GM11168 (cell line): ENCODE measurements around the gene RUNX3.
"Not testable (repeated sequence)": the region's sequence is repeated elsewhere in the genome, so short reads cannot be mapped to it uniquely, and the experiment has no call there.

ENCODE experiments used
- in situ Hi-C: fragments of 300-500 bp; cut with MboI; formaldehyde crosslinking; loops from one replicate; pipeline ENCODE4 v1.12.0; 2022; ENCODE audit warnings: low sequenced_read_pairs; ENCODE audit not compliant: unreplicated experiment

The RUNX3 gene

DNA sequence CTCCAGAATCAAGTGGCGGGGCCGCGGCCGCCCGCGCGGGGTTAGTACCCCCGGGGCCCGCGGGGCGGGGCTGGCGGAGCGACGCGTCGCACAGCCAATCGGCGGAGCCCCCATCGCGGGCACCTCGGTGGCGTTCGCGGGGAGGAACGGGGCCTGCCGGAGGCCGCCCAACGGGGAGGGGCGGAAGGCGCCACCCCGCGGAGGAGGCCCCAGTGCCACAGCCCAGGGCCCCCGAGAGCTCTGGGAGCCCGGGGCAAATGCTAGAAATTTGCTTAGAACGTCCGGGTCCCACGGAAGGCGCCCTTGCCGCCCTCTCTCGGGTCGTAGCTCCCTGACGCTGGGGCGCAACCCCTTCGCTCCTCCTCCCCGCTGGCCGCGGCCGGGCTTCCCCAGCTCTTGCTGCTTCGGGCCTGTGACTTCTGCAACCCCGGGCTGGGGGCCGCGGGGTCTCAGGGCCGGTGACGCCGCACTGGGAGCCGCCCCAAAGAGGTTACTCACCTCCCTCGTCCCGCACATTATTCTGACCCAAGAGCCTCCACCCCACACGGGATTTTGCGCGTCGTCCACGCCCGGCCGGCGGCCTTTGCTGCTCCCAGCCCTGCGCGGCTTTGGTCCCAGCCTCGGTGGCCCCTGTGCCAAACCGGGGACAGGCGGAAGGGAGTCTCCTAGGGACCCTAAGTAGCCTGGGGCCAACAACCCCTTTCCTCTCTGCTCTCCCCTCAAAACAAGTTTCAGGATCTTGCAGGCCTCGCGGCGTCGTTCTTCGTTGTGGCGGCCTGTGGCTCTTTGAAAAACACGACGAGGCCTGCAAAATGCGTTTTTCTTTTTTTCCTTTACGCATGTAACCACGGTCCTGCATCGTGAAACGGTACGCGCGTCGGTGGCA is at the start of gene RUNX3:
TSS of gene RUNX3 (minus strand) at position 17 of the 886 bp plus-strand sequence. CDS start 408 bp downstream, outside the sequence.
- in situ Hi-C loops: no loop called here

DNA sequence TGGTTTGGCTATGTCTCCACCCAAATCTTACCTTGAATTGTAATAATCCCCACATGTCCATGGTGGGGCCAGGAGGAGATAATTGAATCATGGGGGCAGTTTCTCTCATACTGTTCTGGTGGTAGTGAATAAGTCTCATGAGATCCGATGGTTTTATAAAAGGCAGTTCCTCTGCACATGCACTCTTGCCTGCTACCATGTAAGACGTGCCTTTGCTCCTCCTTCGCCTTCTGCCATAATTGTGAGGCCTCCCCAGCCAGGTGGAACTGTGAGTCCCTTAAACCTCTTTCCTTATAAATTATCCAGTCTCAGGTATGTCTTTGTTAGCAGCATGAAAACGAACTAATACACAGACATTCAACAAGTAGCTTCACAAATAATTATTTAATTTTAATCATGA is 49.2 kb upstream of the RUNX3 start:
- in situ Hi-C loops: not testable (repeated sequence)

DNA sequence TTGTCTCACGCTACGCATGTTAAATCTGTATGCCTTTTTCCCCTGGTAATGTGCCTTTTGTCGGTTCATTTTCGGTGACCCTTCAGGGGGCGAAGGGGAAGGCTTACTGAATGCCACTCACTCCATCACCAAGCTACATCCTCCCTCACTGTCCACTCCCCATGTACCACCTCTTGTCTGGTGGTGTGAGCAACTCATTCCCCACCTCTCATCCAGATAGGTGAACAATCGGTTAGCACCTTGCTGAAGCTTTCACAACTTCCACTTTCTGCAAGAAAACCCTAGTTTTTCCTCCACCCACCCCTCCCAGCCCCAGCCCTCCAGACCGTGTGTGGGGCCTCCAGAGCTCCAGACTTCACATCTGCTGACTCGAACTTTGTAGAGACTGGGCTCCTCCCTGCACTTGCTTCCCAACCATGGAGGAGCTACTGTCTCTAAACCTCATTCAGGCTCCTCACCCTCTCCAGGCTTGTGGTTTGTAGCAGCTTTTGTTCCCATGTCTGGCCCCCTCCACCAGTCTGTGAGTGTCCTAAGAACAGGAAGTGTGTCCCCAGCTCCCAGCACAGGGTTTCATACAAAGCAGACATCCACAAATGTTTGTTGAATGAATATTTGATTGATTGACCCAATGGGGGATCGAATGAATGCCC is 48.4 kb upstream of the RUNX3 start:
- in situ Hi-C loops: no loop called here

DNA sequence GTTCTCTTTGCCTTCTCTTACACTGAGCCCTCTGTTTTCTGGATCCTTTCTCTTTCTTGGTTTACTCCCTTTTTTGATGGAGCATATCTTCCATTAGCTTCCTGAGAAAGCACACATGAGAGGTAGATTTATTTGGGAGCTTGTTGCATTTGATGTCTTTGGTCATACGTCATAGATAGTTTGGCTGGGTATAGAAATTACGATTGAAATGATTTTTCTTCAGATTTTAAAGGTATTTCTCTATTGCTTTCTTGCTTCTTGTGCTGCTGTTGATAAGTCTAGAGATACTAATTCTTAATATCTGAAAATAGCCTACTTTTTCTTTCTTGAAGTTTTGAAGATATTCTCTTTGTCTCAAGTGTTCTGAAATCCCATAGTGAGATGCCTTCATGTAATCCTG is 45.3 kb upstream of the RUNX3 start:
- in situ Hi-C loops: no loop called here

DNA sequence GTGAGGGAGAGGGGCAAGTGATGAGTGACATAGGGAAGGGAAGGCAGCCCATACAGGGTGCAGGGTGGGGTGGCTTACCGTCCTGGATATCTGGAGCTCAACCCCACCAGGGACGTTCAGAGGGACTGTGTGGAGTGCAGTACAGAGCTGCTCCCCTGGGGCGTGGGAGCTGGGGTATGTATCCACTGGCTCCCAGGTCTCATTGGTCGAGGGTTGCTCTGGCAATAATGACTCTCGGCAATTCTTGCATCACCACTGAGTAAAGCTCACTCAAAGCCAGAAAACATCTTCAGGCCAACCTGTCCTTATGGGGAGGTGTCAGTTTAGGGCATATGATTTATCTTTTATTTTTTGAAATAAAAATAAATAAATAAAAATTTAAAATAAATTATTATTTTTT is 43.2 kb upstream of the RUNX3 start:
- in situ Hi-C loops: no loop called here

DNA sequence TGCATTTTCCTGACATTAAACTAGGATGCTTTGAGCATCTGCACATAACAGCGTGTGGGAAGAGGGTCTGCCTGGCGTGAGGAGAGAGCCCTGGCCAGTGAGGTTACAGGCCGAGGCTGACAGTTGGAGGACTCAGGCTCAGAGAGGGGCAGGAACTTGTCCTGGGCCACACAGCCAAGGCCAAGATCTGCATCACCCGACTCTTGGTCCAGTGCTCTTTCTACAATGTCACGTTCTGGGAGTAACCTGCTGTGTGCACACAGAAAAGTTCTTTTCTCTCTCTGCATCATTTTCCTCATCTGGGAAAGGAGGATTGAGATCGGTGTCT is 42.8 kb upstream of the RUNX3 start:
- in situ Hi-C loops: no loop called here

DNA sequence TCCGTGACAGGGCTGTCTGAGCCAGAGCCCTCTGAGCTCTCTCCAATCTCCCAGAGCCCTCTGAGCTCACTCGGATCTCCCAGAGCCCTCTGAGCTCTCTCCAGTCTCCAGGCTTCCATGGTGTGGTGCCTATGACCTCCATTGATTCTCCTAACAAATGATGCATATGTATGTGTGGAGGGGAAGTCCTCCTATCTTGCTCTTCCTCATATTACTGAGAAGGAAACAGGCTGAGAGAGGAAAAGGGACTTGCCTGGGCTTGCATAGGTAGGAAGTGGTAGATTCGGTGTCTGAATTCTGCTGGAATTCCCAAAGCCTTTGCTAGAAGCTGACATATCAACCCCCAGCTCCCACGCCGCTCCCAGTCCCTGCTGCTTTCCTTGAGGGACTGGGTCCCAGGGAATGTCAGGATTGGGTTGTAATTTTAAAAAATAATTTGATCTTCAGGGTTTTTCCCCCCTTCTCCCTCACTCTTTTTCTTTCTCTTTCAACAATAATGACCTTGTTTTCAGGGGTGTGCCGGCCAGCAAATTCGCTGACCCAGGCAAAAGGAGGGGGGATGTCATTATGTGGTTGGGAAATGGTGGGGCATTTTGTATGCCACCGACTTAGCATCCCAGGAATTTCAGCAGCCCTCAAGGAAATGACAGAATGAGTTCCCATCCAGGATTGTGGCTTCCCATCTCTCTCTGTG is 42.3 kb upstream of the RUNX3 start:
- in situ Hi-C loops: no loop called here

DNA sequence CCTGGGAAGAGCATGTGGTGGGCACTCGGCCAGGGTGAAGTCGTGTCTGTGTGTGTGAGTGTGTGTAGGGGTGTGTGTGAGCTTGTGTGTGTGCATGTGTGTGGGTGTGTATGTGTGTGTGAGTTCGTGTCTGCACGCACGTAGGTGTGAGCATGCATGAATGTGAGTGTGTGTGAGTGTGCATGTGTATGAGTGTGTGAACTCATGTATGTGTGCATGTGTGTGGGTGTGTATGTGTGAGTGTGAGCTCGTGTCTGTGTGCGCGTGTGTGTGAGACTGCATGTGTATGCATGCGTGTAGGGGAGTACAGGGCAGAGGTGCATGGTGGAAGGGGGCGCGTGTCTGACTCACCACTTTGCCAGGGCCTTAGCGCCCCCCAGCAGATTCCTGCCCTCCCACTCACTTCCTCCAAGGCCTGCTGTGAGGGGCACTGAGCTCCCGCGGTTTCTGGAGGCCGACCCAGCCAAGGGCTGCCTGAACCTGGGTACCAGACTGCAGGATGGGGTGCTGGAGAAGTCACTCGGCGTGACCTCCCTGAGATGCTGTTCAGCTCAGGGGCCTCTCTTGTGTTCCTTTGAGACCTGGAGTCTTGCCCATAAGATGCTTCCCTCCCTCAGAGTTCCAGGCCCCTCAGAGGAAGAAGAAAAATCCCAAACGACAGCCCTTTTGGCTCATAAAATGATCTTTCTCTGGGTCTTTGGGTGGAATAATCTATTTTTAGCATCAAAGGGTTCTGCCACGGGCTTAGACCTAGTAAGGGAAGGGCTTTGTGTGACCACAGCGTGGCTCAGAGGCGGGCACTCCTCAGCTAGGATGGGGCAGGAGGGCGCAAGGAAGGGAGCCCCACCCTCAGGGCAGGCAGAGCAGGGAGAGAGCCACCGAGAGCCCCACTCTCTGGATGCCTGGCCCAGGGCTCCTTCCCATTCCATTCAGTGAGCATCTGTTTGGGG is 41.1 kb upstream of the RUNX3 start:
- in situ Hi-C loops: no loop called here

DNA sequence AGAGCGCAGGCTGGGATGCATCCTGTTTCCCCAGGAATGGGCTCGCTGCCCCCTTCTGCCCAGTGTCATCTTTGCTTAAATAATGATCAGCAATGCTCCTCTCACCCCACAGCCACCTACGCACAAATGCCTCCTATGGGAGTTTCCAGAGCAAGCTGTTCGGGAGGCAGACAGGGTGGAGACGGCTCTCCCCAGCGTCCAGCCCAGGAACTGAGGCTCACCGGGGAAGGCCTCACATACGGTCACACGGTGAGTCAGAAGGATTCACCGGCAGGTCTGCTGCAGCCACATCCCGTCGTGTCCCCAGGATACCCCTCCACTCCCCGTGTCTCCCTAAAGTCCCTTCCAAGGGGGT is 40.3 kb upstream of the RUNX3 start:
- in situ Hi-C loops: no loop called here

DNA sequence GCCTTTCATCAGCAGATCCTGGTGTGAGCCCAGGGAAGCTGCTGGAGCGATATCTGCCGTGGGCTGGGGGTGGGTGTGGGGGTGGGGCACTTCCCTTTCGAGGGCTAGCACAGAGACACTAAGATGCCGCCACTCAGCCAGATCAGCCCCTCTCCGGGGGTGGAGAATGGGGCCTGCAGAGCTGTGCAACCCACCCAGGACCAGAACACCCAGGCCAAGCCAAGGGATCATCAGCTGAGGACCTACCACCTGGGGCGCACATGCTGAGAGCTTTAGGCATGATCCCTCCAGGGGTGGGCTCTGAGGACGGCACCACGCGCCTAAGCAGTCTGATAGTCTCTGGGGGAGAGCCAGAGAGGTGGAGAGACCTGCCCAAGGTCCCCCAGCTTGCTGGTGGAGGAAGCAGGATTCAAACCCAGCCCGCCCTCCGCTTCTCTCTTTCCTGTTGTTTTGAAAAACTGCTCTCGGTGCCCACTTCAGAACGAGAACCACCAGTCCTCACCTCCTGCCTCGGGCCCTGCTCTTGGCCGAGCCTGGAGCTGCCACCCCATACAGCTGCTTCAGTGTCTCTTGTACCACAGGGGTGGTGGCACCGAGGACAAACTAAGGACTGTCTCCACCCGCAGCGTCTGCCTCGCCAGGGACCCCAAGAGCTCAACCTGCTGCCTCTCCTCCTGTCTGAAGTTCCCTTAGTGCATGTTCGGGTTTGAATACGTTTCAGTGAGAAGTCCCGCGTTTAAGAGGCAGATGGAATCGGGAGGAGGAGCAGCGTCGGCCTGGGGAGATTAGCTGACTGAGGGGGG is 39.7 kb upstream of the RUNX3 start:
- in situ Hi-C loops: no loop called here

DNA sequence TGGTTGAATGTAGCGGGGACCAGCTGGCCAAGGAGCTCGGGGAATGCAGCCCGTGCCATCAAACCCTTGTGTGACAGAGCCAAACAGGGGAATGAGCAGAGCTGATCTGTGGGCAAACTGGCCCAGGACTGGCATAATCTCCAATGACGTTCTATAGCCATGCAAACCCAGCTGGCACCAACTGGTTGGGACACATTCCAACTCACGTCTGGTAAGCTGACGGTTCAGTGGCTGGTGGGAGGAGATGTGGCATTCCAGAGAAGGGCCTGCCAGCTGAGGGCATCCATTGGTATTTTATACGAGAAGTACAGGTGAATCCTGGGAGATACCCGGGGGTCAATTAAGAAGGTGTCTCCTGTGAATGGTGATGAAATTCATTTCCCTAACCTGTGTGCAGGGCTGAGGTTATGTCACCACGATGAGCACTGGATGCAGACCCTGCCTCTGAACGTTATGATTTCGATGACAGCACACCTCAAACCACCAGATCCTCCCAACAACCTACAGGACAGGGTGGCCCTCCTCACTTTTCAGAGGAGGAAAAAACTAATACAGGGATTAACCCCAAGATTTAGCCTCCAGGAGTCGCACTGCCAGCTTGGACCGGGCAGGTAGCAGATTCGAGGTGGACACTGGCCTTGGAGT is 39.0 kb upstream of the RUNX3 start:
- in situ Hi-C loops: no loop called here

DNA sequence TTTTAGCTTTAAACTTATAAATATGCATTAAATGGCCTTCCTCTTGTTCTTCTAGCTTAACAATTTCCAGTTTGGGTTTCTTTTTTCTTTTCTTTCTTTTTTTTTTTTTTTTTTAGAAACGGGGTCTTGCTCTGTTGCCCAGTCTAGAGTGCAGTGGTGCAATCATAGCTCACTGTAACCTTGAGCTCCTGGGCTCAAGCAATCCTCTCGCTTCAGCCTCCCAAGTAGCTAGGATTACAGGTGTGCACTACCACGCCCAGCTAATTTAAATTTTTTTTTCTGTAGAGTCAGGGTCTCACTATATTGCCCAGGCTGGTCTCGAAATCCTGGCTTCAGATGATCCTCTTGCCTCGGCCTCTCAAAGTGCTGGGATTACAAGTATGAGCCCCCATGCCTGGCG is 37.9 kb upstream of the RUNX3 start:
- in situ Hi-C loops: no loop called here

DNA sequence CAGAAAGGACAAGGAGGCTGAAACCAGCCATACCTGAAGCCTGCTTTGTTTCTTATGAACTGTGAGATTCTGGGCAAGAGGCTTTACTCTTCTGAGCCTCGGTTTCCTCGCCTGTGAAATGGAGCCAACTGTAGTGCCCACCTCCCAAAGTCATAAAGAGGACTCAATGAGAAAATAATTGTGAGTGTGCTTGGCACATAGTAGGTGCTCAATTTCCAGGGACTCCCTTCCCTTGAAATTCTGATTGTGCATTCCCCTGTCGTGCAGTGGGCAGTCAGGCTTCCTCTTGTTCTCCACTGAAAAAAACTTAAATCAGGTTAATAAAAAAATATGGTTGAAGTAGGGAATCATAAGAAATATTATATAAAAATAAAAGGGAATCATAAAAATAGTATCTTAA is 37.5 kb upstream of the RUNX3 start:
- in situ Hi-C loops: no loop called here

DNA sequence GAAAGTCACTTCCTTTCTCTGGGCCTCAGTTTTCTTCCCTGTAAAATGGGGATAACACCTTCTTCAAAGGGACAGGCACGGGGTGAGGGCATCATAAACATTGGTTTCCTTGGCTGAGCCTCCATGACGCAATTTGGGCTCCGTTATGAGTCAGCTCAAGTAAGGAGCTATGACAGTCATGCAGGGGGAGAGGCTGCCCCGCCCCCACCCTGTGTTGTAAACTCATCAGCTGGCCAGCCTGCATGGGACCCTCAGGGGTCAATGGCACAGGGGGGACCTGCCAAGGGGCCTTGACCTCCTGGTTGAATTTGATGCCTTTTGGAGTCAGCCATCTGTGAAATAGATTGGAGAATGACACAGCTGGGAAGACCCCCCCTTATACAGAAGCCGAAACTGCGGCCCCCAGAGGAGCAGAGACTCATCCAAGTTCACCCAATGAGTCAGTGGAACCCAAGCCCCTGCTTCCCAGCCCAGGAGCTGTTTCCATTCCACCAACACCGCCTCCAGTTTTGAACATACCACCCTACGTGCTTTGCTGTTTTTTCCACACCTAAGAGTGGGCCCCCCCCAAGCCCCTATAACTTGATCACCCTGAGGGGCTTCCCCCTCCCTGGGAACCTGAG is 36.8 kb upstream of the RUNX3 start:
- in situ Hi-C loops: no loop called here

DNA sequence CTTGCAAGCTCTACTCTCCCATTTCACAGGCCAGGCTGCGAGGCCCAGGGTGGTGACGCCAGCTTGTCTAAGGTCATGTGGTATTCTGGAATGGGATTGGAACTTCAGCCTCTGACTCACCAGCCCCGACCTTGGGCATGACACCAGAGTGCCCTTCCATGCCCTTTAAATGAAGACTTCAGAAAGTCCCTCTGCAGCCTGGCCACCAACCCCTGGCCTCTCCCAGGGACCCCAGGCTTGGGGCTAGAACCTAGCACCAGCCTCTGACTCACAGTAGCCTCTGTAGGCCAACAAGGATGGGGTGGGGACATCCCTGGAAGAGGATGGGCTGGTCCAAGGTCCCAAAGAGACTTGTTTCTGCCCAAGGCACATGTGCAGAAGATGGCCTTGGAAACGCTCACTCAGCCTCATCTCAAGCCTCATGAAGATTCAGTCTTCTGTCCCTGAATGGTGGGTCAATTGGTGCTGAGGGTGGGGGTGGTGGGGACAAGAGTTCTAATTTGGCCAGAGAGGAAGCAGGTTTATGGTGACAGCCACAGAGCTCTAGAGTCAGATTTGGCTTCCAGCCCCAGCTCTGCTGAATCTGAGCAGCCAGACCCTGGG is 36.1 kb upstream of the RUNX3 start:
- in situ Hi-C loops: no loop called here

DNA sequence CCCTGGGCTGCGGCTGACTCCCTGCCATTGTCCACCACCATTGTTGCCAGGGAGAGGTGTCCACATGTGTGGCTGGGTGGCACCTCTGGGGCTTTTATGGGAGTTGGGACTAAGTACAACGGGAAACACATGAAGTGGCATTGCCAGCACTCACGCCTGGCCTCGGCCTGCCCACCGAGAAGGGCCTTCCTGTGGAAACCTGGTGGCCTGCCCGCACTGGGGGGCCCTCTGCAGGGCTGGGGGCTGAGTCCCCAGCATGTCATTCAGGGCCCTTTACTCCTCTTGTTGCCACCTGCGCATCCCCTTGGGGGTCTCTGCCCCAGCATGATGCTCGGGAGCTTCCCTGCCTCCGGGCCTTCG is 35.5 kb upstream of the RUNX3 start:
- in situ Hi-C loops: no loop called here

DNA sequence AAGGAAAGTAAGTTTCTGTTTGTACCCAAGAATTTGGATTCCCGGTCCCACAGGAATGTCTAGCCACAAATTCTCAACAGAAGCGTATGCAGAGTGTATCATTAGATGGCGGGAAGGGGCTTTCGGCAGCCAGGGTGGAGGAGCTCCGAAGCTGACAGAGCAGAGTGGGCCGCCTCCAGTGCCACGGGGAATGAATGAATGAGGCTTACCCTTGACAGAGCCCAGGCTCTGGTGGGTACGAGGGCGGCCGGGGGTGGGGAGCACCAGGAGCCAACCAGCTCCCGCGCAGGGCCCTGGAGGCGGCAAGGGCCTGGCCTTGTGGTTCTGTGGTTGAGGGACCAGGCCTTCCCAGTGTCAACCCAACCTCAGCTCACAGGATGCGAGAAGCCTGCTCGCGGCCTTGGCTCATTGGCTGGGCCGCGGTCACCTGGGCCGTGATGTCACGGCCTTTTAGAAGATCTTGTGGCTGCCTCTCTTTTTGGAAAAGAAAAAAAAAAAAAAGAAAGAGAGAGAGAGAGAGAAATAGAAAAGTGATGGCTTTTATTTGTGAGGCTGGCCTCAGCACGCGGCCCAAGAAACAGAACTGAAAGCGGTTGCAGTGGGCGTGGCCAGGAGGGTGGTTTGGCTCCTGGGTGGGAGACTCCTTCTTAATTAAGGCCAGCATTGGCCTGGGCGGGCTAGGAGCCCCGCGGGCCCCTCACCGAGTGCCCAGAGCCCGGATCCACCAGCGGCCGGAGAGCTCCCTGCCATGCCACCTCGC is 34.9 kb upstream of the RUNX3 start:
- in situ Hi-C loops: loop anchor here (5.0 kb wide), 1 partner anchor 67 kb away; no protein-coding TSS in a partner anchor
